ENCODE results near the gene CDC16. TPM values are rescaled to one million over a fixed set of nuclear protein-coding genes. Genes with fewer than 3 reads are reported as not detected.

Gene CDC16
- total RNA-seq, 1 donor from 2014 or later = 51.8 TPM

GRCh38 chr13:114269281-114269770 is 34.6 kb downstream of the CDC16 start:
- TF ChIP-seq CTCF (IDR thresholded peaks at IDR 0.05; ENCODE audit: insufficient read depth, low read length, poor library complexity, severe bottlenecking) = no peak
- Histone ChIP-seq H3K4me3 (ENCODE audit: low read depth, low read length) (no peak overlapping the region), H3K36me3 (ENCODE audit: control insufficient read depth, insufficient read depth, low read length) (peaks cover 1% of the 10 kb centered on the region), H3K27me3 (ENCODE audit: control insufficient read depth, insufficient read depth, low read length) (no peaks in the 10 kb centered on the region)
- no peak for DNase-seq (ENCODE audit: low read depth)

- peaks cover 1% of the 10 kb centered on the region for H3K36me3 ChIP-seq (ENCODE audit: control insufficient read depth, insufficient read depth, low read length)
- TF ChIP-seq CTCF (IDR thresholded peaks at IDR 0.05; ENCODE audit: insufficient read depth, low read length, poor library complexity, severe bottlenecking) = no peak
- no peak for DNase-seq (ENCODE audit: low read depth)
Observed at GRCh38 chr13:114272977-114273376, 38.3 kb downstream of the CDC16 start.

GRCh38 chr13:114275304-114275703 is 40.6 kb downstream of the CDC16 start:
- no peak for TF ChIP-seq CTCF (IDR thresholded peaks at IDR 0.05; ENCODE audit: insufficient read depth, low read length, poor library complexity, severe bottlenecking)
- peaks cover 1% of the 10 kb centered on the region for H3K36me3 ChIP-seq (ENCODE audit: control insufficient read depth, insufficient read depth, low read length)
- H3K27me3 ChIP-seq (ENCODE audit: control insufficient read depth, insufficient read depth, low read length) = no peaks in the 10 kb centered on the region
- DNase-seq (ENCODE audit: low read depth) = no peak
- no peak overlapping the region for H3K4me3 ChIP-seq (ENCODE audit: low read depth, low read length)

More at GRCh38 chr13:114272977-114273376, 38.3 kb downstream of the CDC16 start:
- no peak overlapping the region for H3K4me3 ChIP-seq (ENCODE audit: low read depth, low read length)
- H3K27me3 ChIP-seq (ENCODE audit: control insufficient read depth, insufficient read depth, low read length) = no peaks in the 10 kb centered on the region

GRCh38 chr13:114279146-114279545 is 44.4 kb downstream of the CDC16 start:
- H3K36me3 ChIP-seq (ENCODE audit: control insufficient read depth, insufficient read depth, low read length) = no peaks in the 10 kb centered on the region
- no peak overlapping the region for H3K4me3 ChIP-seq (ENCODE audit: low read depth, low read length)
- TF ChIP-seq CTCF (IDR thresholded peaks at IDR 0.05; ENCODE audit: insufficient read depth, low read length, poor library complexity, severe bottlenecking) = no peak
- DNase-seq (ENCODE audit: low read depth) = no peak
- H3K27me3 ChIP-seq (ENCODE audit: control insufficient read depth, insufficient read depth, low read length) = no peaks in the 10 kb centered on the region

- no peaks in the 10 kb centered on the region for H3K27me3 ChIP-seq (ENCODE audit: control insufficient read depth, insufficient read depth, low read length)
- no peak overlapping the region for H3K4me3 ChIP-seq (ENCODE audit: low read depth, low read length)
- TF ChIP-seq CTCF (IDR thresholded peaks at IDR 0.05; ENCODE audit: insufficient read depth, low read length, poor library complexity, severe bottlenecking) = no peak
- DNase-seq (ENCODE audit: low read depth) = no peak
- no peaks in the 10 kb centered on the region for H3K36me3 ChIP-seq (ENCODE audit: control insufficient read depth, insufficient read depth, low read length)
Observed at GRCh38 chr13:114279758-114280355, 45.2 kb downstream of the CDC16 start.

All from kidney epithelial cell (primary cell).